Measurements from ENCODE around the gene ATP13A5. TPM values are rescaled to one million over a fixed set of nuclear protein-coding genes. Genes with fewer than 3 reads are reported as not detected.

The ATP13A5 gene
- total RNA-seq, 1 experiment from 2014 or later: not detected

DNA sequence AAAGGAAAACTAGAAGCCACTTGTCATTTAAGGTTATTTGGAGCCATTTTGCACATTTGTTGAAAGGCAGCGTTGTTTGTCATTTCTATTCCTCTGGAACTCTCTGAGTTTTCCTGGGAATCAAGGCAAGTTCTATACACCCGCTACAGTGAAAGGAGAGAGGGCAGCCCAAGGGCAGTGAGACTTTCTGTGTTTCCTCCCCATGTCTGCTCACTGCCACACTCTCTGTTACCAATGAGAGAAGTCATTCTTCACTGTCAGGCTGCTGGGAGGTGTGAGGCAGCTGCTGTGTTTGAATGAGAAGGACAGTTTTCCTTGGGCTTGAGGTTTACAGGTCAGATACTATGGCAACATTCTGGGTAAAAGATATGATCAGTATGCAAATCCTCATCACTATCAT is 36.0 kb downstream of the ATP13A5 start:
- TF ChIP-seq, protein P1, sequence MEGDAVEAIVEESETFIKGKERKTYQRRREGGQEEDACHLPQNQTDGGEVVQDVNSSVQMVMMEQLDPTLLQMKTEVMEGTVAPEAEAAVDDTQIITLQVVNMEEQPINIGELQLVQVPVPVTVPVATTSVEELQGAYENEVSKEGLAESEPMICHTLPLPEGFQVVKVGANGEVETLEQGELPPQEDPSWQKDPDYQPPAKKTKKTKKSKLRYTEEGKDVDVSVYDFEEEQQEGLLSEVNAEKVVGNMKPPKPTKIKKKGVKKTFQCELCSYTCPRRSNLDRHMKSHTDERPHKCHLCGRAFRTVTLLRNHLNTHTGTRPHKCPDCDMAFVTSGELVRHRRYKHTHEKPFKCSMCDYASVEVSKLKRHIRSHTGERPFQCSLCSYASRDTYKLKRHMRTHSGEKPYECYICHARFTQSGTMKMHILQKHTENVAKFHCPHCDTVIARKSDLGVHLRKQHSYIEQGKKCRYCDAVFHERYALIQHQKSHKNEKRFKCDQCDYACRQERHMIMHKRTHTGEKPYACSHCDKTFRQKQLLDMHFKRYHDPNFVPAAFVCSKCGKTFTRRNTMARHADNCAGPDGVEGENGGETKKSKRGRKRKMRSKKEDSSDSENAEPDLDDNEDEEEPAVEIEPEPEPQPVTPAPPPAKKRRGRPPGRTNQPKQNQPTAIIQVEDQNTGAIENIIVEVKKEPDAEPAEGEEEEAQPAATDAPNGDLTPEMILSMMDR (conservative IDR thresholded peaks at IDR 0.05; ENCODE audit: low read depth, low read length): no peak
- TF ChIP-seq EZH2 (IDR thresholded peaks at IDR 0.05; ENCODE audit: borderline replicate concordance, low read depth, low read length, poor library complexity, severe bottlenecking): no peak
- Histone ChIP-seq H3K4me1 (ENCODE audit: insufficient read depth, low read length, poor library complexity, severe bottlenecking) (no peaks in the 10 kb centered on the region), H3K27me3 (replicated peaks; ENCODE audit: insufficient read depth, low read depth, low read length, poor library complexity) (no peaks in the 10 kb centered on the region), H3K9me3 (ENCODE audit: low read depth, low read length, poor library complexity, severe bottlenecking) (no peaks in the 10 kb centered on the region), H3K4me3 (ENCODE audit: low read depth, low read length, poor library complexity, severe bottlenecking) (no peak overlapping the region), H3K27ac (ENCODE audit: low read depth, low read length, poor library complexity, severe bottlenecking) (no peak overlapping the region), H3K36me3 (ENCODE audit: insufficient read depth, low read length, poor library complexity, severe bottlenecking) (no peaks in the 10 kb centered on the region)
- CTCF ChIA-PET: no interaction called here
- intact Hi-C loops (cut with micrococcal nuclease; ENCODE audit: unreplicated experiment): no loop called here
- BruUV-seq (replicated peaks): no TSS peak
- POLR2A ChIA-PET (ENCODE audit: low non-redundant PET): no interaction called here
- DNase-seq (ENCODE audit: low spot score): no peak

GRCh38 chr3:193335031-193335430 is 43.5 kb downstream of the ATP13A5 start:
- Histone ChIP-seq H3K9me3 (ENCODE audit: low read depth, low read length, poor library complexity, severe bottlenecking) (no peaks in the 10 kb centered on the region), H3K27me3 (replicated peaks; ENCODE audit: insufficient read depth, low read depth, low read length, poor library complexity) (no peaks in the 10 kb centered on the region), H3K27ac (ENCODE audit: low read depth, low read length, poor library complexity, severe bottlenecking) (no peak overlapping the region), H3K4me3 (ENCODE audit: low read depth, low read length, poor library complexity, severe bottlenecking) (no peak overlapping the region), H3K36me3 (ENCODE audit: insufficient read depth, low read length, poor library complexity, severe bottlenecking) (no peaks in the 10 kb centered on the region), H3K4me1 (ENCODE audit: insufficient read depth, low read length, poor library complexity, severe bottlenecking) (no peaks in the 10 kb centered on the region)
- no TSS peak for BruUV-seq (replicated peaks)
- ChIA-PET POLR2A (ENCODE audit: low non-redundant PET) (no interaction called here), CTCF (no interaction called here)
- TF ChIP-seq EZH2 (IDR thresholded peaks at IDR 0.05; ENCODE audit: borderline replicate concordance, low read depth, low read length, poor library complexity, severe bottlenecking): no peak
- TF ChIP-seq, protein P1 (conservative IDR thresholded peaks at IDR 0.05; ENCODE audit: low read depth, low read length): no peak
- no peak for DNase-seq (ENCODE audit: low spot score)
- intact Hi-C loops (cut with micrococcal nuclease; ENCODE audit: unreplicated experiment): no loop called here

DNA sequence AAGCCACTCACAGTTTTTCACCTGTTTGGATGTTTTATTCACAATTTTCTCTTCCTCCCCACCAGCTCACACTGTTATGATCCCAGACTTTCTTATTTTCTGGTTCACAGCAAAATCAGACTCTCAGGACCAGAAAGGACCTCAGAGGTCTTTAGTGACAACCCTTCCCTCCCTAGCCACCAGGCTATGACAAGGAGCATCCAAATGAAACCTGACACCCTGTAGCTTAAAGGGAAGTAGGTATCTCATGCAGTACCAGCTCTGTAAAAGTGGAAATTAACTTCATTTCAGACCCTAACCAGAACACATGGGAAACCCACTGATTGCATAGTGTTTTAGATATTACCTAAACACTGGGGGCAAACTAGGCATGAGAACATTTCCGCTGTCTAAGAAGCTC is 45.3 kb downstream of the ATP13A5 start:
- no peaks in the 10 kb centered on the region for H3K36me3 ChIP-seq (ENCODE audit: insufficient read depth, low read length, poor library complexity, severe bottlenecking)
- ChIA-PET POLR2A (ENCODE audit: low non-redundant PET) (no interaction called here), CTCF (no interaction called here)
- intact Hi-C loops (cut with micrococcal nuclease; ENCODE audit: unreplicated experiment): no loop called here
- H3K27ac ChIP-seq (ENCODE audit: low read depth, low read length, poor library complexity, severe bottlenecking): no peak overlapping the region
- TF ChIP-seq, protein P1 (conservative IDR thresholded peaks at IDR 0.05; ENCODE audit: low read depth, low read length): no peak
- no peak for TF ChIP-seq EZH2 (IDR thresholded peaks at IDR 0.05; ENCODE audit: borderline replicate concordance, low read depth, low read length, poor library complexity, severe bottlenecking)
- H3K9me3 ChIP-seq (ENCODE audit: low read depth, low read length, poor library complexity, severe bottlenecking): no peaks in the 10 kb centered on the region
- no peaks in the 10 kb centered on the region for H3K4me1 ChIP-seq (ENCODE audit: insufficient read depth, low read length, poor library complexity, severe bottlenecking)
- BruUV-seq (replicated peaks): no TSS peak
- no peak overlapping the region for H3K4me3 ChIP-seq (ENCODE audit: low read depth, low read length, poor library complexity, severe bottlenecking)
- no peak for DNase-seq (ENCODE audit: low spot score)
- no peaks in the 10 kb centered on the region for H3K27me3 ChIP-seq (replicated peaks; ENCODE audit: insufficient read depth, low read depth, low read length, poor library complexity)
